ENCODE measurements around the gene CLDN5.

CLDN5 gene

GRCh38 chr22:19568337-19569275 is 44.4 kb upstream of the CLDN5 start:
- Histone ChIP-seq H3K36me3 (ENCODE audit: control insufficient read depth, insufficient read depth, low read length) (no peaks in the 10 kb centered on the region), H3K4me3 (replicated peaks; ENCODE audit: low read depth, low read length) (no peak overlapping the region), H3K27me3 (replicated peaks; ENCODE audit: control insufficient read depth, insufficient read depth, low read length) (no peaks in the 10 kb centered on the region; the same call in 1 of the 2 replicates)
- no peak for TF ChIP-seq CTCF (IDR thresholded peaks at IDR 0.05; ENCODE audit: insufficient read depth, low read length, poor library complexity, severe bottlenecking)
- no peak for DNase-seq (ENCODE audit: extremely low read depth, insufficient read length)

- TF ChIP-seq CTCF (IDR thresholded peaks at IDR 0.05; ENCODE audit: insufficient read depth, low read length, poor library complexity, severe bottlenecking), result no peak
- Histone ChIP-seq H3K4me3 (replicated peaks; ENCODE audit: low read depth, low read length) (no peak overlapping the region), H3K27me3 (replicated peaks; ENCODE audit: control insufficient read depth, insufficient read depth, low read length) (no peaks in the 10 kb centered on the region; the same call in 1 of the 2 replicates), H3K36me3 (ENCODE audit: control insufficient read depth, insufficient read depth, low read length) (no peaks in the 10 kb centered on the region)
- no peak for DNase-seq (ENCODE audit: extremely low read depth, insufficient read length)
Measured at GRCh38 chr22:19567157-19568009, 43.2 kb upstream of the CLDN5 start.

- no peak for DNase-seq (ENCODE audit: extremely low read depth, insufficient read length)
- H3K27me3 ChIP-seq (replicated peaks; ENCODE audit: control insufficient read depth, insufficient read depth, low read length), result no peaks in the 10 kb centered on the region; the same call in 1 of the 2 replicates
- no peaks in the 10 kb centered on the region for H3K36me3 ChIP-seq (ENCODE audit: control insufficient read depth, insufficient read depth, low read length)
- H3K4me3 ChIP-seq (replicated peaks; ENCODE audit: low read depth, low read length), result no peak overlapping the region
- TF ChIP-seq CTCF (IDR thresholded peaks at IDR 0.05; ENCODE audit: insufficient read depth, low read length, poor library complexity, severe bottlenecking), result no peak
Measured at GRCh38 chr22:19566279-19567156, 42.3 kb upstream of the CLDN5 start.

GRCh38 chr22:19565382-19566278 is 41.4 kb upstream of the CLDN5 start:
- Histone ChIP-seq H3K4me3 (replicated peaks; ENCODE audit: low read depth, low read length) (no peak overlapping the region), H3K36me3 (ENCODE audit: control insufficient read depth, insufficient read depth, low read length) (no peaks in the 10 kb centered on the region), H3K27me3 (replicated peaks; ENCODE audit: control insufficient read depth, insufficient read depth, low read length) (no peaks in the 10 kb centered on the region)
- TF ChIP-seq CTCF (IDR thresholded peaks at IDR 0.05; ENCODE audit: insufficient read depth, low read length, poor library complexity, severe bottlenecking), result no peak
- no peak for DNase-seq (ENCODE audit: extremely low read depth, insufficient read length)

Measured in GM06990 (cell line).